HG03575 (cell line): ENCODE measurements around the gene HDHD5.

Experiments
- ATAC-seq: cut with Tn5 transposase; IDR thresholded peaks from one replicate; pipeline ENCODE4 v1.9.1; 2021; ENCODE audit not compliant: unreplicated experiment, insufficient number of reproducible peaks, low FRiP score; ENCODE audit errors: extremely low read depth

Gene HDHD5

DNA sequence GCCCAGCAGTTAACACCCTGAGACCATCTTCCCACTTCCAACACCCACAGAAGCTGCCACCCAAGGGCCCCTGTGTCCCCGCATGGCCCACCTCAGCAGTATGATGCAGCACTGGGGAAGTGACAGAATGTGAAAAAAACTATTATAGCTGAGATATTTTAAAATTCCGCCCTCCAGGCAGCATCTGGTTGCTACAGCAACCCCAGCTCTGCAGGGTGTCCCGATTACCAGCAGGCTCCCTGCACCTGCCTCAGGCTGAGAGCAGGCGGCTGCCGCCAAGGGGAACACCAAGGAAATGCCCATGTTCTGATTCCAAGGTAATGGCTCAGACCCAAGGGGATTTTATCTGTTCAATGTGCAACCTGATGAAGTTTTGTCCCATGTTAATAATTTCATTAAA is 27.4 kb downstream of the HDHD5 start:
- no peak for ATAC-seq

DNA sequence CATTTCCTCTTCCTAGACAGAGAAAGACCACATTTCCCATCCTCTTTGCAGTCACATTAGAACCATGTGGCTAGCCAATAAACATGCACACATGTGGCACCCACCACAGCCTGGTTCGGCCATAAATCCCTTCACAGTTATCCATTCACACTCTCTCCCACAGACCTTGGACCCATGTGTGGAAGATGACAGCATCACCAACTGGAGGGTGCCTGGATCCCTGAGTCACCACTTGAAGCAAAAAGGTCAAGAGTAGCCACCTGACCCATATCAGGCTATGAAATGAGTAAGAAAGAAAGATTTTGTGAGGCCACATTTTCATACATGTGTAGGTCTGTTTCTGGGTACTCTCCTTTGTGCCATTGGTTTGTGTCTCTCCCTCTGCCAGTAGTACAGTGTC is 28.9 kb downstream of the HDHD5 start:
- ATAC-seq: no peak

DNA sequence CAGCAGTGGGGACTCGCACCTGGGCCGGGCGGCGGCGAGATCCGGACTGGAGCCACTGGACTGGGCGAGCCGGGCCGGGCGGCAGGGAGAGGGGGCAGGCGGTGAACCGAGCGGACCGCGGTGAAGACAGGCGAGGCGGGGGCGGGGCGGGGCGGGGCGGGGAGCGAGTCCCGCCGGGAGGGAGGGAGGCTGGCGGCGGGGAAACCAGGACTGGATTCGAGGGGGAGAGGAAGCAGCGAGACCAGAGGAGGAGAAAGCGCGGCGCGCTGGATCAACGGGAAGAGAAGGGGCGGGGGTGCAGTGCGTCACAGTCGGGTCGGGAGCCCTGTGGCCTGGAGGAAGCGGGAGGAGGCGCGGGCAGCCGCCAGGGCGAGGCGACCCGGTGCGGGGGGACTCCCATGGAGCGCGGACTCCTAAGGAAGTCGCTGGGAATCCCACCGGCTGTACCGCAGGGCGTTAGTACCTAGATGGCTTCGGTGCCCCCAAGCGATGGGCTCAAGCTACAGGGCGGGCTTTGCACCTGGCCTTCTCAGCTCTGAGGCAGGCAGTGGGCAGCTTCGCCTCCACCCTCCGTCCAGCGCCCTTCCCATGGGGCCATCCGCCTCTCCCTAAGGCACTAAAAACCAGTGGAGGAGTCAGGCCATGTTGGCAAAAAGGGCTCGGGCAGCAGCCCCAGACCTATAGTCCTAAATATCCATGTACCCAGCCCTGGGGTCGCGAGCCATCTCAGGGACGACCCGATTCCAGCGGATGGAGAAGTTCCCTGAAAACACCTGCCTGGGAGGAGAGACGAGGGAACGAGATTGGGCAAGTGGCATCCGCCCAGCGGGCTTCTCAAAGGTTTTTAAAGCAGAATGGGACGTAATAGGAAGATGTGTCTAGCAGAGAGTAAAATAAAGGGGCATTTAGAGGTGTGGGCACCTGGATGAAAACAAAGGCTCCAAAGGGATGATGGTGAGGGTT is 37.6 kb downstream of the HDHD5 start, which contains the start of gene TMEM121B:
TMEM121B (minus strand) TSS at position 128 of the 963 bp plus-strand sequence. CDS start 233 bp downstream, outside the sequence.
- ATAC-seq: no peak

DNA sequence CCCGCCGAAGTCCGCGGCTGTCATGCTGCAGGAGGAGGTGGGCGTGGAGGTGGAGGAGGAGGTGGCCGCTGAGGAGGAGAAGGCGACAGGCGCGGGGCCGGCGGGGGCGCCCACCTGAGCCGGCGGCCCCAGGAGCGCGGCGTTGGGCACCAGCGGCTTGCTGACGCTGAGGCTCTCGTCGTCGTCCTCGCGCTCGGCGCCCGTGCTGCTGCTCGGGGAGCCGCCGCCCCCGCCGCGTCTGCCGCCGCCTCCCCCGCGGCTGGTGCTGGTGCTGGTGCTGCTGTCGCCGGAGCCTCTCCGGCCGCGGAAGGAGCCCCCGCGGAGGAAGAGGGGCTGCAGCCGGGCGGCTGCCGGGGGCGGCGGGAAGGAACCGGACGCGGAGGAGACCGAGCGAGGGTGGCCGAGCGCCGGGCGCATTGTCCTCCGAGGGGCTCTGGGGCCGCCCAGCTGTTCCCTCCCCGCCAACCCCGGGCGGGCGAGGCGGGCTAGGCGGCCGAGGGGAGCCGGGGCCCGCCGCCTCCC is 38.3 kb downstream of the HDHD5 start:
- no peak for ATAC-seq

DNA sequence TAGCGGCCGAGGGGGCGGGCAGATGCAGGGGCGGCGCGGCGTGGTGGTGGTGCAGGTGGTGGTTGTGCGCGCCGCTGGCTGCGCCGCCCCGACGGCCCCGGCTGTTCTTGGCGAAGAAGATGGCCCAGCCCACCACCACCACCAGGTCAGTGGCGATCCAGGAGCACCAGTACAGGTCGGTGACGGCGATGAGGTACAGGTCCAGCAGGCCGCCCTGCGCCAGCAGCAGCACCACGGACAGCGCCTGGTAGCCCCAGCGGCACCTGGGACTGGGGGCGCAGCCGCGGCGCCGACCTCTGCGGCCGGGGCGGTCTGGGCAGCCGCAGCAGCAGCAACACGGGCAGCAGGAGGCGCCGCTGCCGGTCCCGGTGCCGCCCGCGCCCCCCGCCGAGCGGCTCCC is 38.8 kb downstream of the HDHD5 start:
- ATAC-seq: no peak

DNA sequence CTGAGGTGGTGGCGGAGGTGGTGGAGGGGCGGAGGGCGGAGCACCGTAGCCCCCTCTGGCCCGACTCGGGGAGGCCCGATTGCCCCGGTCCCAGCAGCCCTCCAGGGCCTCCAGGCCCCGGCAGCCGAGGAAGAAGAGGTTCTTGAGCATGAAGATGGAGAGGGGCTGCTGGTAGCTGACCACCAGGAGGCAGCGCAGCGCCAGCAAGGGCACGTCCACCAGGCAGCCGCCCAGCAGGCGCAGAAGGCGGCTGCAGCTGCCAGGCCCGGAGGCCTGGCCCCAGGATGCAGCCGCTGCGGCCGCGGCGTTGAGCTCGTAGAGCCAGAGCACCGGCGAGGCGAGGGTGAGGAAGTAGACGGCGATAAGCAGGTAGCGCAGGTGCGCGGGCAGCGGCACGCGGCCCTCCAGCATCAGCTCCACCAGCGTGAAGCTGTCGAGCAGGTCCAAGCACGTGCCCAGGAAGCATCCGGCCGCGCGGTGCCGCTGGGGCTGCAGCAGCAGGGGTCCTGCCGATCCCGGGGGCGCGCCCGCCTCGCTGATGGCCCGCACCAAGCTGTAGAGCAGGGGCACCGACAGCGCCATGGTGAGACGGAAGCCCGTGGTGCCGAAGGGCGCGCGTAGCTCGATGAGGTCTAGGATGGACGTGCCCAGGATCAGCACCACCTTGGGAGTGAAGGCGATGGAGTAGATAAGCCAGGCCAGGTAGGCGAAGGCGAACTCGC is 39.4 kb downstream of the HDHD5 start:
- ATAC-seq: no peak

DNA sequence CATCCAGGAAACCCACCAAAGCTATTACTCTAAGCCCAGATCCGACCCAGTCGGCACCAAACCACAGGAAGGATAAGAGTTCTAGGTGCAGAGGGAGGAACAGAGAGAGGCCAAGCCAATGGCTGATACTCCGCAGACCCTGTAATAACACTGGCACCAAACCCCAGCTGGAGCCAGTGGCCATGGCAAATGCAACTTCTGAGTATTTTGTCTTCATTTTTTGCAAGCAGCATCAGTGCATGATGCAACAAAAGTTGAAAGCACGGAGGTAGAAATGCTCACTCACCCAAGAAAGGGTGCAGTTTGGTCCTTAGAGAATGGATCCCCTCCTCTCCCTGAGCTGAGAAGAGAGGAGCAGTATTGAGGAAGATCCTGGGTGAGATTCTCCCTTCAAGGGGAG is 40.7 kb downstream of the HDHD5 start:
- ATAC-seq: no peak

DNA sequence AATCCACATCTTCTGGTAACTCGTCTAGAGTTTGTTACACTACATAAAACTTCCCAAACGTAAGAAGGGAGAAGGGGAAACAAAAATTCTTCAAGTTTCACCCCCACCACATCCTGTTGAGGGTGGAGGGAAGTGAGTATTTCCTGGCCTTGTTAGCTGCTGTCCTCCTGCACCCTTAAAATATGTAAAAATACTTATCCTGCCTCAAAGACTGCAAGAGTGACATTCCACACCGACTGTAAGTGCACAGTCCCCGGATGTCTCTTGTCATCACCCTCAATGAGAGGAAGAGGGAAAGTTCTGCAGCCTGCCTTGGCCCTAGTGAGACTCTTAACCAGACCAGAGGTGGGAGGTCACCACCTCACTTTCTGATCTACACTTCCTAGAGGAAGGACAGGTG is 41.2 kb downstream of the HDHD5 start:
- no peak for ATAC-seq

DNA sequence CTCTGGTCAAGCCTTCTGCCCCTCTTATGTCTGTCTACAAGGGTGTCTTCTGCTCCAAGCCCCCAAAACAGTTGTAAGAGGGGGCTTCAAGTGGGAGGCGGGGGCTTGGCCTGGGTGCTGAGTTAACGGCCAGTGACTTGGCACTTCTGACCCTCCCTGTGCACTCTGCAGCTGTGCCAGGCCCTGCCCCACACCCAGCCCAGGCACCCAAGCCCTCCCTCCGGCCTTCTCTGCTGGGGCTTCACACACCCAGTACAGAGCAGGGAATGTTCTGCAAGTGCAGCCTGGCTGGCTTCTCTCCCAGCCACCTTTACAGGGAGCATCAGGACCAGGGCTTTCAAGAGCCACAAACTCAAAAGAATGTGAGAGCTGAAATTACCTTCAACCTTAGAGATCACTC is 41.7 kb downstream of the HDHD5 start:
- no peak for ATAC-seq

DNA sequence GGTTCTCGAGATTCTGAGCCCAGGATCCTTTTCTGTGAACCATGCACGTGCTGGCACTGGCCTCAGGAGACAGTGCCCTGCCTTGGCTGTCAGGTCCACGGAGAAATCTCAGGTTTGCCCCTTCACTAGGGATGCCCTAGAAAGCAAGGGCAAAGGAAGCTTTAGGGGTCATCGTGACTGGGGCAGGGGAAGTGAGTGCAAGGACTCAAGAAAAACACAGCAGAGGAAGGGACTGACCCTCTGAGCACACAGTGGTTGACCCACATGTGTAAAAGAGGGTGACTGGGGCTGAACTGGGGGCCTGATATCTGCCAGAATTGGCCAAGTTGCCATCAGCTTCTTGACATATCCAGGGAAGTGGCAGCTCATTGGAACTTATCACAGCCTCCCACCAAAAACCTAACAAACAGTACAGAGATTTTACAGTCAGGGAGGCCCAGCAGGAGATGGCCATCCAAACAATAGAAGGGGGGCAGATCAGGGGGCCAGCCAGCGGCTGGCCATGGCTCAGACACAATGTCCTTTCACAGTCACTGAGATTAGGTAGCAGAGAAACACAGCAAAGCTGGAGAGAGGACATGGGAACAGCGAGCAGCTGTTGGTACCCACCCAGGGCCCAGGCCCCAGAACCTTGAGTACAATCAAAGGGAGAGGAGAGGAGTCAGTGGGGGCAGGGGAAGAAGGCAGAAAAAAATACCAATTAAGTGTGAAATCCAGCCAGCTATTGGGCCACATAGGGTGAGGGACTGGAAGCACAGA is 42.3 kb downstream of the HDHD5 start:
- no peak for ATAC-seq

DNA sequence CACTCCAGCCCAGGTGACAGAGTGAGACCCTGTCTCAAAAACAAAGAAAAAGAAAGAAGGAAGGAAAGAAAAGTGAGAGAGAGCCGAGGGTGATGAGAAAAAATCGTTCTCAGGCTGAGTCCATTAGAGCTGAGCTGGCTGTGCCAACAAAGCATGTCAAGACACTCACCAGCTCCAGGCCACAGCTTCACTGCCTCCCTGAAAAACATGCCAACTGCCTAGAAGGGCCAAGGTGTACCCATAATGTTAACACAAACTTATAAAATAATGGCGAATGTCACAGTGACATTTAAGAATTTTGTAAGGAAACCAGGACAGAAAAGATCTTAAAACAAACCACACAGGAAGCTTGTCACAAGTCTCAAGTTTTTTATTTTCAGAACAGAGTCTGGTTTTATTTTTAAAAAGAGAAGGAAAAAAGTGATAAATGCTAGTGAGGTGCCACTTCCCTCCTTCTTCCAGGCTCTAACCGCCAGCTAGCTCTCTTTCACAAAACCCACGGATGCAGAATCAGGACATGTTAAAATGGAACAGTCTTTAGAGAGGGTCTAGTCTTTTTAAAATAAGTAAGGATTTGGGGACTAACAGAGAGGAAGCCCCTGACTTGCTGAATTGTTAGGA is 43.0 kb downstream of the HDHD5 start:
- ATAC-seq: no peak

DNA sequence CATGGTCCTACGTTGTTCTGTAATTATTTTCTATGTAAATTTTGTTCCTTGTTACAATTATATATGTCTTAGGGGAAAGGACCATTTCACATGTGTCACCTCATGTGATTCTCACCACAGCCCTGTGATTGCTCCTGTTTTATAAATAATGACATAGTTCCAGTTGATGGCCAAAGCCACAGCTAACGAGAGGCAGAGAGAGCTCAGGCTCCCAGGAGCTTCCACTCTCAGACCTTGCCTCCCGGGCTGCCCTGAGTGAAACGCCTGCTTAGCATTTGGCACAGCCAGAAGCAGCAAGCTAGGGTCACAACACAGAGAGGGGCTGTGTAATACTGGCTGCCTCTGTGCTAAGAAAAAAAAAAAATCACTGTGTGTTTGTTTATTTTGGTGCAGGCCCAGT is 43.8 kb downstream of the HDHD5 start:
- ATAC-seq: no peak

DNA sequence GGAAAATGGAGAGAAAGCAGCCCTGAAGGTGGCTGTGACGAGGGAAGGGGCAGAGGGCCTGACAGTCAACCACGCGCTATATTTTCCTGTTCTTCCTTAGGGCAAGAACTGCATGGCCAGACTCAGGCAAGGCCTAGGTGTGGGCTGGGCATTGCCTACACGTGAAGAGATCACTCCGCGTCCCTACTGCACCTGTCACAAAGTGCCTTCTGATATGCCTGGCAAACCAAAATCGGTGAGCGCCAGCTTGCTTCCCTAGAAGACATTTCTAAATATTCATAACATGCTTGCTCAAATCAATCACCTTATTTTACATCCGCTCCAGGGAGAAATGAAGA is 44.2 kb downstream of the HDHD5 start:
- ATAC-seq: no peak

DNA sequence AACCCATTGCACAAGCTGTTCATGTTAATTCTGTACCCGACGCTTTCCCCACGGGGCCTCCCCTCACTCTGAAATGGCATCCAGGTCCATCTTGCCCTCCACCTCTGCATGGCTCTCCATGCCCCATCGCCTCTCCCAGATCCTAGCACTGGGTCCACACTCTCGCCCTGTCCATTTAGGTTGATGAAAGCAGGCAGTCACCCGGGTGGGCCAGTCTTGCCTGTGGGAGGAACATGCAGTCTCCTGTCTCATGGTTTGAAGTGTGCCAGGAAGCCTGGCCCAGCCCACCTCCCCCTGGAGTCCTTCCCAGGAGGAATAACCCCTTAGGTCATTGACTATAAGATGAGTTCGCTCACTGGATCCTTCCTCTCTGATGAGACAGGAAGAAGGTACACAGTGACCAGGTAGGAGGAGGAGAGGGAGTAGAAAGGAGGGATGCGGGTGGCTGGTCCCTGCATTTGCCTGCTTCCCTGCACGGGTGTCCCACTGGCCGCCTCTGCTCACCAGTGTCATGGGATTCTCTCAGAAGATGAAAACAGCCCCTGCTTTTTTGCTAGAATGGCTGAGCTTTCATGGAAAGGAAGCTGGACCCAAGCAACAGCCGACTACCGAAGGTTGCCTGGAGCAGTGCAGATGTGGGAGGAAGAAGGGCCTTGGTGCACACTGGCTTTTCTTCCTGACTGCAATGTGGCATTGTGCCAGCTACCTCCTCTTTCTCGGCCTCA is 44.7 kb downstream of the HDHD5 start:
- no peak for ATAC-seq

DNA sequence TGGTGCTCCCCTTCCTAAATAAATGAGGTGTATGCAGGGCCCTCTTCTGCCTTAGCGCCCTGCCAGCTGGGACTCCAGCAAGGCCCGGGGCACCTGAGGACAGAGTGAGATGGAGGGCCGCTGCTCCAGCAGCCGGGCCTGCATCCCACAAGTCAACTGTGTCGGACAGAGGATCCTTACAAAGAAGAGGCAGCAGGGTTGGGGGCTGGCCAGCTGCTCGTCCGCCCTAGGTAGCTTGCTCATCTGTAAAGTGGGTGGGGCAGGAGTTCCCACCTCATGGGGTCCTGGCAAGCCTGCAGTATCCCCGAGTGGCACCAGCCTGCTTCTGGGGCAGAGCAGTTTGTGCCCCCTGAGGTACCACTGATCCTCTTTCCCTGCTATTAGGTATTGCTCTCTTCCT is 45.5 kb downstream of the HDHD5 start:
- ATAC-seq: no peak

DNA sequence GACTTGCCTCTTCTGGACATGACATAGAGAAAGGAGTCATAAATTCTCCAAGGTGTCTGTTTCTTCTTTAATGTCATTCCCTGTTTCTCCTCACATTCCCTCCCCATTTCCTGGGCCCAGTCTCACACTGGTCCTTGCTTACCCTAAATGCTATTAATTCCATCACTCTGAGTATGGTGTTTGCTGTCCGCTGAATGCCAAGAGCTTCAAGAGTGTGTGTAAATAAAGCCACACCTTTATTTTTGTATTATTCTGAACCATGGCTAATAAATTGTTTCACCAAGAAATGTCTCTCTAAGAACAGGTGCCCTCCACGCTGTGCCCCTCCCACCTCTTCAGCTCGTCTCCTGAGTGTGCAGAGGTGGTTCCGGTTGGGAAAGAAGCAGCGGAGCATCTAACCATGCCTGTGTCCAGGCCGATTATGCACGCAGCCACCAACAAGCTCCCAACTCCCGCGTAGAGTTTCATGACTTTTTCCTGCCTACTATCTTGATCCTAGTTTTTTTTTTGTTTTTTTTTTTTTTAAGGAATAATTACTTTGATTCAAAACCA is 46.5 kb downstream of the HDHD5 start:
- no peak for ATAC-seq

DNA sequence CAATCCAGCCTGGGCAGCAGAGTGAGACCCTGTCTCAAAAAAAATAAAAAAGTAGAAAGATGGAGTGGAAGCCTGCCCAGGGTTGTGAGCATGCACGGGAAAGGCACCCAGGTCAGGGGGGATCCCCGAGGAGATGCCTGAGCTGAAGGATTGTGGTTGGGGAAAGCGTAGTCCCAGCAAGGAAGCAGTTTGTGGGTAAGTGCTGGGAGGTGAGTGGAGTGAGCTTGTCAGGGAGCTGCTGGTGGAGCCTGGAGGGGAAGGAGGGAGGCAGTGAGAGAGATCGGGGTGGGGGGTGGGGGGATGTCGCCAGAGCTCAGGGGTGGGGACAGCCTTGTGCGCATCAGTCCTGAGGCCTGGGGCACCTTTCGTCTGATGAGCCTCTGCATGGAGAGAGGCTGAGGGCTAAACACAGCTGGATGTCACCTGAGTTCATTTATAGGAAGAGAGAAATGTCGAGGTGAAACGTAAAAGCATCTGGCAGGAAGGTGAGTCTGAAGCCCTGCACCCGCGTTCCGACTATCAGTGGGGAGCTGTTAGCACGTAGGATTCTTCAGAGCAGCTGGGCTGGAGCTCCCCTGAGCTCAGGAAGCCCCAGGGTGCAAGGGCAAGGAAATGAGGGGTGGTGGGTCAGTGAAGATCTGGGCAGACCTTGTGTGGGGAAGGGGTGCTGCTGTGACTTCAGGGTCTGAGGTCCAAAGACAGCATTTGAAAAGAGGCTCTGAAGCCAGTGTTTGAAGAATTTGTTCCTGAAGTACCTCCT is 48.1 kb downstream of the HDHD5 start:
- ATAC-seq: no peak
